Cardiac fibroblast (primary cell): ENCODE data around the gene EWSR1.

Experiments
- DNase-seq, 2 donors: peaks; one replicate each; pipeline versions ENCODE4 v3.0.0 to v3.0.0-alpha.2; 2010; ENCODE audit warnings: low read depth in 2 of 2
- H3K4me3 ChIP-seq, 2 donors: replicated peaks in 1 of 2; 1 replicate in 1 of 2; 2 replicates in 1 of 2; pipeline ENCODE4 v1.5.1; 2011; ENCODE audit warnings: low read depth in 2 of 2, low read length in 2 of 2, mild to moderate bottlenecking in 2 of 2, moderate library complexity in 1 of 2
- CTCF ChIP-seq: IDR thresholded peaks from one replicate; pipeline ENCODE4 v1.5.1; 2011; ENCODE audit warnings: low read depth, mild to moderate bottlenecking, low read length, inconsistent platforms

The EWSR1 gene

GRCh38 chr22:29253561-29254285, 14.3 kb upstream of the EWSR1 start:
- no peak overlapping the region for H3K4me3 ChIP-seq
- DNase-seq, result no peak
- no peak for TF ChIP-seq CTCF

- DNase-seq, result no peak
Measured at GRCh38 chr22:29254286-29254660, 13.8 kb upstream of the EWSR1 start.

GRCh38 chr22:29255064-29255621, 12.9 kb upstream of the EWSR1 start:
- no peak overlapping the region for H3K4me3 ChIP-seq
- DNase-seq, result no peak
- TF ChIP-seq CTCF, result no peak

More at GRCh38 chr22:29254286-29254660, 13.8 kb upstream of the EWSR1 start:
- no peak overlapping the region for H3K4me3 ChIP-seq
- no peak for TF ChIP-seq CTCF

GRCh38 chr22:29256606-29257325, 11.3 kb upstream of the EWSR1 start:
- no peak for TF ChIP-seq CTCF
- no peak for DNase-seq

GRCh38 chr22:29257751-29258181, 10.3 kb upstream of the EWSR1 start:
- no peak for TF ChIP-seq CTCF
- DNase-seq, result no peak
- no peak overlapping the region for H3K4me3 ChIP-seq

More at GRCh38 chr22:29256606-29257325, 11.3 kb upstream of the EWSR1 start:
- no peak overlapping the region for H3K4me3 ChIP-seq

GRCh38 chr22:29258407-29259252, 9.4 kb upstream of the EWSR1 start:
- no peak for TF ChIP-seq CTCF
- no peak overlapping the region for H3K4me3 ChIP-seq
- DNase-seq, result no peak
